ENCODE data around the gene SPG11.

- TF ChIP-seq EZH2phosphoT487 (IDR thresholded peaks at IDR 0.05; ENCODE audit: insufficient read depth, low read depth) = no peak
- TF ChIP-seq EZH2 (IDR thresholded peaks at IDR 0.05; ENCODE audit: insufficient read depth, poor library complexity, severe bottlenecking) = no peak
These were observed 33.6 kb upstream of the SPG11 start for GRCh38 chr15:44697014-44697413.

Measured in GM23248 (cell line).